Right lobe of liver (tissue), 4 donors: ENCODE results near the gene NR6A1.

ENCODE experiments used
- POLR2A ChIP-seq: fragments of 450-650 bp; IDR thresholded peaks from one replicate; pipeline ENCODE4 v1.6.1; 2017; ENCODE audit warnings: antibody characterized with exemption, mild to moderate bottlenecking
- TF ChIP-seq, protein P1 (sequence below), 4 donors: fragments of 200-600 bp in 3 of 4; fragments of 450-650 bp in 1 of 4; IDR thresholded peaks; one replicate each; pipeline versions ENCODE4 v1.5.1 to v1.8.0; 2016 to 2022; ENCODE audit warnings: antibody characterized with exemption in 4 of 4, mild to moderate bottlenecking in 2 of 4
- donor health status: DM: no; HTN: no; CAD: no.
- donor health status: DM: no; HTN: no; CAD: no.
- donor health status: DM: no; HTN: yes; CAD: no.

DNA sequence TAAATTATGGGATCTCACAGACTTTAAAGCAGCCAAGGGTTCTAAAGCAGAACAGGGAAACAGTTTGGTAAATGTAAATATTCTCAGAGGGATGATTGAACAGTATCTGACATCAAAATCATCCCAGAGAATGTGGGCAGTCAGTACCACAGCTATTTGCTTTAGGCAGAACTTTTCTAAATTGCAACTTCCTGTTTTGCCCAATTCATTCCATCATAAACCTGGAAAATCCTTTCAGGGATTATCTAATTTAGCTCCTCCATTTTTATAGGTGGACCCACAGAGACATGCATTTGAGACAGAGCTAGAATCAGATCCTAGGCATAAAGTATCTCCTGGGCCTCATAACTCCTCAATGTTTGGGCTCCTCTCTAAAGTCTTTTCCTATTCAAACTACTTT is 12.4 kb downstream of the NR6A1 start:
- TF ChIP-seq, protein P1, sequence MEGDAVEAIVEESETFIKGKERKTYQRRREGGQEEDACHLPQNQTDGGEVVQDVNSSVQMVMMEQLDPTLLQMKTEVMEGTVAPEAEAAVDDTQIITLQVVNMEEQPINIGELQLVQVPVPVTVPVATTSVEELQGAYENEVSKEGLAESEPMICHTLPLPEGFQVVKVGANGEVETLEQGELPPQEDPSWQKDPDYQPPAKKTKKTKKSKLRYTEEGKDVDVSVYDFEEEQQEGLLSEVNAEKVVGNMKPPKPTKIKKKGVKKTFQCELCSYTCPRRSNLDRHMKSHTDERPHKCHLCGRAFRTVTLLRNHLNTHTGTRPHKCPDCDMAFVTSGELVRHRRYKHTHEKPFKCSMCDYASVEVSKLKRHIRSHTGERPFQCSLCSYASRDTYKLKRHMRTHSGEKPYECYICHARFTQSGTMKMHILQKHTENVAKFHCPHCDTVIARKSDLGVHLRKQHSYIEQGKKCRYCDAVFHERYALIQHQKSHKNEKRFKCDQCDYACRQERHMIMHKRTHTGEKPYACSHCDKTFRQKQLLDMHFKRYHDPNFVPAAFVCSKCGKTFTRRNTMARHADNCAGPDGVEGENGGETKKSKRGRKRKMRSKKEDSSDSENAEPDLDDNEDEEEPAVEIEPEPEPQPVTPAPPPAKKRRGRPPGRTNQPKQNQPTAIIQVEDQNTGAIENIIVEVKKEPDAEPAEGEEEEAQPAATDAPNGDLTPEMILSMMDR (IDR thresholded peaks at IDR 0.05), result no peak
- TF ChIP-seq POLR2A, result no peak
